NCI-H187 (cell line): ENCODE data around the gene ZFYVE27.

Source experiments
- DNase-seq, 2 experiments: peaks; one replicate each; lab custom pipeline; 2025; lab: John Stamatoyannopoulos, UW

The ZFYVE27 gene

DNA sequence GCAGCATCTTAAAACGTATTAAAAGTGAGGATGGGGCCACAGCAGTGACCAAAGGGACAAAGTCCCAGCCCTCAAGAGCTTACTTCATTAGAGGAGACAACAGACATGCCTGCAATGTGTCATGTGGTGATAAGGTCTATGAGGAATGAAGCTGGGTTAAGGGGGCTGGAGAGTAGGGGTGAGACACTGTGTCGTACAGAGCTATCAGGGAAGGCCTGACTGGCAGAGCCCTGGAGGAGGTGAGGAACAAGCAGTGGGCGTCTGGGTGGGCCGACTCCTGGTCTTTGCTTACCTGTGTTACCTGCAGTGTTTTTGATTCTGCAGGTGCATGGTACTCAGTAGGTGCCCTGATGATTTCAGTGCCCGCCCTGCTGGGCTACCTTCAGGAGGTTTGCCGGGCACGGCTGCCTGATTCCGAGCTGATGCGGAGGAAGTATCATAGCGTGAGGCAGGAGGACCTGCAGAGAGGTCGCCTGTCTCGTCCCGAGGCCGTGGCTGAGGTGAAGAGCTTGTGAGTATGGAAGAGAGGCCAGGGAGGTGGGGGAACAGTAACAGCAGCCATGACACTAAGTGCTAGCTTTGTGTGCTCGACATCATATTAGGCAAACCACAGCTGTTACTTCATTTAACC, 7.6 kb downstream of the ZFYVE27 start:
- DNase-seq: no peak

DNA sequence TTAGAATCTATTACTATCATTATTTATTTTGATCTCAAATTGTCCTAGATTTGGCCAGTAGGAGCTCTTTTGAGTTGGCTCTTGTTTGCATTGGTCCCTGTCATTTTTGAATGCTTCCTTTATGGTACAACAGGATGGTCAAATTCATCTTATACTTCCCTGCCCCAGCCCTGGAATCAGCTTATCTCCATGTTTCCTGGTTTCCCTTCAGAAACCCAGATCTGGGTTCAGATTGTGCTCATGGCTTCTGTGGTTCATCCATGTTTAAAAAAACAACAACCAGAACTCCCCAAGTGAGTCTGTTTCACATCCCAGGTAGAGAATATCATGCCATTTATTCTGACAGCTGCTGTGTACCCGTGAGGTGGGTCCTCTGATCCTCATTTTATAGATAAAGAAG, 10.6 kb downstream of the ZFYVE27 start:
- DNase-seq: no peak

DNA sequence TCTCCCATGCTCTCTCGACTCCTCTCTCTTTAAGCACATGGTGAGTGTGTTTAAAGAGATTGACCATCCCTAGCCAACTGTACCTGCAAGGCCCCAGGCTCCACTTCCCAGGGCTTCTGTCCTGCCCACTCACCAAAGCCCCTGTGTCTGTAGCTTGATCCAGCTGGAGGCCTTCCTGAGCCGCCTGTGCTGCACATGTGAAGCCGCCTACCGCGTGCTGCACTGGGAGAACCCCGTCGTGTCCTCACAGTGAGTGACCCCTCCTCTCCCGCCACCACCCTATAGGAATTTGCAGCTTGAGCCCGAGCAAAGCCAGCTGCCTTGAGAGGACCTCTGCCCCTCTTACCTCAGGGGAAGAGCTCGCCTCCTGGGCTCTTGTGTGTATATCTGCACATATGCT, 11.2 kb downstream of the ZFYVE27 start:
- no peak for DNase-seq

DNA sequence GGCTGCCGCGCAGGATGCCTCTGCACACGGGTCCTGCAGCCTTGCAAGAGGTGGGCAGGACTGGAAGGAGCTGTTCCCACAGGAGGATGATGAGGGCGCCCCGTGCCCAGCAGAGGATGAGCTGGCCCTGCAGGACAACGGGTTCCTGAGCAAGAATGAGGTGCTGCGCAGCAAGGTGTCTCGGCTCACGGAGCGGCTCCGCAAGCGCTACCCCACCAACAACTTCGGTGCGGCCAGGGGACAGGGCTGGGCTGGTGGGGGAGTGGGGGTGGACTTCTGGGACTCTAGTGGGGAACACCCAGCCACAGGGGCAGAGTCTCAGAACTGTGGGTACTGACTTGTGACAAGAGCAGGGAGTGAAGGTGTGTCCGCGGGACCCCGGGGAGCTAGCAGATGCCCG, 16.0 kb downstream of the ZFYVE27 start:
- no peak for DNase-seq

DNA sequence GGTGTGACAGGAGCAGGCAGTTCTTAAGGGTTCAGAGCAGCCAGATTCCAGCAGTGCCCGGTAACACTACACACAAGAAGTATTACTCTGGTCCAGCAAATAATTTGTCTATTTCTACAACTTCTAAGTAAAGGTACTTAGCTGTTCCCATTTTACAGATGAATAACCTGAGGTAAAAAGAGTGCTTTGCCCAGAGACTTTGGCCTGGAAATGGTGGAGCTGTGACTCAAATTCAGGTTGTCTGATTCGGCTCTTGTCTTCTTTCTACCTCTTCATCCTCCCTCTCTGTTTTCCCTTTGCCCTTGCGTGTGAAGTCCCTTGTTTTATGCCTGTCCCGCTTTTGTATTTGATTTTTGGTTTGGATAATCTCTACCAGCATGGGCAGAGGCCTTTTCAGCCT, 17.8 kb downstream of the ZFYVE27 start:
- no peak for DNase-seq

DNA sequence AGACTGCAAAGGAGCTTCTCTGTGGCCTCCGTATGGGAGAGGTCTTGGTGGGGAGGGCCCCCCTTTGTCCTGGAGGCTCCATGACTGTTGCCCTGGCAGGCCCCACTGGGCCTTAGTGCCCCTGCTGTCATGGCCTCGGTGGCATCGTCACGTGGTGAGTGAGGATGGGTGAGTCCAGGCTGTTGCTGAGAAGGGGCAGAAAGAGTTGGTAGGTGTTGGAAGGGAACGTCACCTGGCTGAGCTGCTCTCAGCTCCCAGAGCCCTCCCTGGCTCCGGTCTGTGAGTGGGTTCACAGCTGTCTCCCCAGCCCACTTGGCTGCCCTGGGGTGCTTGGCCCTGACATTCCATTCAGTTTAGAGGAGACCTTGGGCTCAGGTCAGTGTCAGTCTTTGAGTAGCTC, 18.8 kb downstream of the ZFYVE27 start:
- no peak for DNase-seq

DNA sequence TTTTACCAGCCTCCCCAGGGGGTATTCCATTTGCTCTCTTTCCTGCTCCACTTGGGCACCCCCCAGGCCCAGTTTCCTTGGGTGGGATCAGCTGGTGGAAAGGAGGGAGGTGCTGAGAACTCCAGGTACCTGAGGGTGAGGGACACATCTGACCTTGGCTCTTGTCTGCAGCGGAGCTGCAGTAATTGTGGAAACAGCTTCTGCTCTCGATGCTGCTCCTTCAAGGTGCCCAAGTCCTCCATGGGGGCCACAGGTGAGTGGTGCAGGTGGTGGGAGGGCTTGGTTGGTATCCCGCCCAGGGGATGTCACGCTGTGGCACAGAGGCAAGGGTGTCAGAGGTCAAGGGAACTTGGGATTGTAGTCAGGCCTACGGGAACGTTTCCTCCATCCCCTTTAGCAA, 20.5 kb downstream of the ZFYVE27 start:
- DNase-seq: no peak

DNA sequence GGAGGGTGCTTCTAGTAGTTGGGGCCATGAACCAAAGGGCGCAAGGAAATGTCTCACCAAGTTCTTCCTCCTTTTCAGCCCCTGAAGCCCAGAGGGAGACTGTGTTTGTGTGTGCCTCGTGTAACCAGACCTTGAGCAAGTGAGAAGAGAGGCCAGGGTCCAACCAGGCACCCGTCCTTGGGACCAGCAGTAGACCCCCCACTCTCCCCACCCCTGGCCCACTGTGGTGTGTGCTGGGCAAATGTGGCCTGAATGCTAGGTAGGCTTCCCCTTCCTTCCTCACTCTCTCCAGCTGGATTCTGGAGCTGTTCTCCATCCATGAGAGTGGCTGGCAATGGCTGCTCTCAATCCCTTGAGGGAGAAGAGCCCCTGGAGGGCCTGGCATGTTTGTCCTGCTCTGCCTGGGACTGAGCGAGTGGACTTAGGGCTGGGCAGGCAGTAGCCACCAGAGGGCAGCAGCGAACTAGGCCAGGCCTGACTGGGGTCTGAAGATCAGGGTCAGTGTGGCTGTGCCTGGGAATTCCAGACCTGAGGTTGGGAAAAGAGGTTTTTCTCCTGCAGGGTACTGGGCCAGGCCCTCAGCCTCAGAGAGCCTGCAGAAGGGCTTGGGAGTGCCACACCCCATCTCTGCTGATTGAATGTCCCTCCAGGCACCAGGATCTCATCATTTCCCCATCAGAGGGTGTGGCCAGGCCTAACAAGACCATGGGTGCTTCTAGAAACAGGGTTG, 22.4 kb downstream of the ZFYVE27 start:
- peak in 1 of 2 experiments; percentile 24 for DNase-seq

DNA sequence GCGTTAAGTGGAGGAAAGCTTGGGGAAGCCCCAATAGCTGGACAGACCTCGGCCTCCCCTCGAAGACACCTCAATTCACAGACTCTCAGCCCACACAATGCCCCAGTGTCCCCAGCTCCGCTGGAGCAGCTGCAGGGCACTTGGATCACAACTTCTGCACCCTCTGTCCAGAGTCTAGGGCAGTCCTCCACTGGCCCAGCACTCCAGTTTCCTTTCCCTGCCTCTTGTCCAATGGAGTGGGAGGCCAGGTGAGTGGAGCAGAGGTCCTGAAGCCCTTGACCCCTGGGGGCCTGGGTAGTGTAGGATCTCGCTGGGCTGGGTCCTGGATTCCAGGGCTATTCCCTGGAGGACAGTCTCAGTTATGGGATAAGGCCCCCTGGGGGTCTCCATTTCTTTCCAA, 23.0 kb downstream of the ZFYVE27 start:
- DNase-seq: no peak

DNA sequence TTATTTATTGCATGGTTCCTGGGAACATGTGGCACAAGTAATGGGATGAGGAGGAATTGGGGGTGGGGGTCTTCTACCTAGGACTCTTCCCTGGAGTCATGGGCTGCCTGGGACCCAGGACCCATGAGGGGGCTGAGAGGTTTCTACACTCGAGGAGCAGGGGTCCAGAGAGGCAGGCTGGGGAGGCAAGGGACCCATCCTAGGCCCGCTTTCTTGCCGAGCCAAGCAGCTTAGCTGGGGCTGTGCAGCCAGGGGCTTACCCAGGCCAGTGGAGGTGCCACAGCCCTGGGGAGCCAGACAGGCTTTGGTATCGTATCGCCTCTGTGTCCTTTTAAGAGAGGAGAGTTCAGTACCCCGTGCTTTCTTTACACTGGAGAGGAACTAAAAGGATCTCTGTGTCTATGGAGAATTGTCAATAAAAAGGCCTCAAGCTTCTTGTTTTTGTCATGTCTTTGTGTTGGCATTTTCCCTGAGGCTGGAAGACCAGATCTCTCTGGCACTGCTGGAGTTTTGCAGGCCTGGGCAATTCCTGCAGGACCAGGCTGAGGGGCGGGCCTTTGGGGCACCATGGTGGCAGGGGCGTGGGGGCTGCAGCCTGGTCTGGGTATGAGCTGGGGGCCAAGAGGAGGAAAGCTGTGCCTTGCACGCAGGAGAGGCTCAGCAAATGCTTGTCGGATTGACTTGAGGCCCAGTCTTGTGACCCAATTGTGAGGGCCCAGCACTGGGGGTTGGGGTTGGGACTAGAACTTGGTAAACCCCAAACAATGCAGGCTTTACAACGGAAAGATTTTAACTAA, 23.7 kb downstream of the ZFYVE27 start:
- no peak for DNase-seq

DNA sequence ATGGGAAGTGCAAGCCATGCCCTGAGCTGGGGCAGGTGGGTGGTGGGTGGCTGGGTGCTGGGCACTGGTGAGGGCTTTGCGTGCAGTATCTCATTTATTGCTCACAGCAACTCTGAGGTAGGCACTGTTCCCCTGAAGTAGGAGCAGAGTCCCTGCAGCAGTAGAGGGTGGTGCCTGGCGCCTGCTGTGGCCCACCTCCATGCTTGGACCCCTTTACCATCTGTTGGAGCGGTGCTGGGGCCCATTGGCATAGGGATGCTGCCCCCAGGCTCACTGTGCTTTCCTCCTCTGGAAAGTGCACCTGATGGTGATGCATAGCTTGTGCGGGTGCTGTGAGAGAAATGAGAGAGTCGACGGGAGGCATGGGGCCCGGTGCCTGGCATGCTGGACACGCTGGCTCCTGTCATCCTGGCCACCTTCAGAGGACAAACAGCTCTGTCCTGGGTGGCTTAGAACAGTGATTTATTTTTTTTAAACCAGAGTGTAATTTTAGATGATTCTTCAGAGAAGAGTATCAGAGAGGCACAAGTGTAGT, 24.5 kb downstream of the ZFYVE27 start:
- no peak for DNase-seq

DNA sequence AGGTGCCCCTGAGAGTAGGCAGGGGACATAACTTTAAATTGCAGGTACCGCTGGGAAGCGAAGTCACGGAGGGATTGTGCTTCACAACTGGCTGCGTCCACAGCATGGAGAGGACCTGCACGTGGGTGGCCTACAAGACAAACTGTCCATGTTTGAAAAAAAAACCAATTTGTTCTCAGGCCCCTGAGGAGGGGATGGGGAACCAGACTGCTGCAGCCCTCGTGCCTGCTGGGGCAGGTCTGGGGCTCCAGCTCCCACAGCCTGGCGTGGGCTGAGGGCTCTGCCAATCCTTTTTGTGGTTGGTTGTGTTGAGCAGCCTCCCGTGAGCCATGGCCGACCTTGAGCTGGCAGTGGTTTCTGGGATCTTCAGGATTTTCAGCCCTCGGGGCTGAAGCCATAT, 25.1 kb downstream of the ZFYVE27 start:
- DNase-seq: no peak

DNA sequence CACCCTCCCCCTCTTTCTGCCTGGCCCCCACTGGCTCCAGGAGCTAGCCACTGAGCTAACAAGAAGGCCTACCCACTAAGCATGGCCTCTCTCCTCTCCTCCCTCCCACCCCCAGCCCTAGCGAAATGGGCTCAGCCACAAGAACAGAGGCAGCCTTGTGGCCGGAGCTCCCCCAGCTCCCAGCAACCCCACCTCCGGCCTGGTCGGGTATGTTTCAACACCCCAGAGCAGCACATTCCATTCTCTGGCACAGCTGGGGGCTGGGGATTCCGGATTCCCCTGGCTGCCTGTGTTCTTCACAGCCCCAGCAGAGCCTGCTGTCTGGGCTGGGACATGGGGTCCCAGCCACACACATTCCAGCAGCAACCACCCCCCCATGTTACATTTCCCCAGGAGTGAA, 25.9 kb downstream of the ZFYVE27 start:
- DNase-seq: no peak

DNA sequence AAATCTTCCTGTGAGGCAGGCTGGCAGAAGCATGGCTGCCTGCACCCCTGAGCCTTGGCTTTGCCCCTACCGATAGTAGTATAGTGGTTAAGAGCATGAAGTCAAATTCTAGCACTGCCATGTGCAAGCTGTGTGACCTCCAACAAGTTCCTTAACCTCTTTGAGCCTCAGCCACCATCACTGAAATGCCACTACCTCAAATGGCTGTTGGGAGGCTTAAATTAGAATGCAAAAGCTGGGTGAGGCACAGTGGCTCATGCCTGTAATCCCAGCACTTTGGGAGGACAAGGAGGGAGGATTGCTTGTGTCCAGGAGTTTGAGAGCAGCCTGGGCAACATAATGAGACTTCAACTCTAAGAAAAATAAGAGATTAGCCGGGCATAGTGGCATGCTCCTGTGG, 26.5 kb downstream of the ZFYVE27 start:
- no peak for DNase-seq

DNA sequence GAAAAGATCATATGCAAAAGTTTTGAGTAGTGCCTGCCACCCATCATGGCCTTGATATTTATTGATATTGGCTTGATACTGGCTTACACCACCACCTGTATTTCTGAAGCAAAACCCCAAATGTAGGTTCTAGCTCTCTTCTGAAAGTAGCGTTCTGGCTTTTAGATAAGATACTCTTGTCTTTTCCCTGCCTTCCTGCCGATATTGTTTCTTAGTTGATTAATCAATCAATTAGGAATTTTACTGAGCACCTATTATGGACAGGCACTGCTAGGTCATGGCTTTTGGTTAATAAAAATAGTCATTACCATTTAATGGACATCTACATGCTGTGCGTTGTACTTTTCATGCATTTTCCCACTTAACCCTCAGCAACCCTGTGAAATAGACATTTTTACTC, 27.0 kb downstream of the ZFYVE27 start:
- DNase-seq: no peak

DNA sequence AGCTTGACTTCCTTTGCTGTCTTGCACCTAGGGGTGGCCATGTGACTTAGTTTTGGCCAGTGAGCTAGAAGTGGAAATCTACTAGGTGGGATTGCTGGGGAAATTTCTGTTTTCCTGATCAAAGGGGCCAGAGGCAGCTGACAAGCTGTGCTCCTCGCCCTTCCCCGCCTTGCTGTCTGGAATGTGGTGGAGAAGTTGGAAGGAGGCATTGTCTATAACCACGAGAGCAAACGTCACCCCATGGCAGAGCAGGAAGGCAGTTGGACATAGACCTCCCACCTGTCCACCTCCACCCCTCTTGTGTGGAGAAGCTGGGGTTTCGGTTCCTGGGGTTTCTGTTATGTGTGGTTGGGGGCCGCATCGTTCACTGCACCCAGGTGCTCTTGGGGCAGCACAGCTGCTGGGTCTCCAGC, 27.6 kb downstream of the ZFYVE27 start:
- DNase-seq: no peak

DNA sequence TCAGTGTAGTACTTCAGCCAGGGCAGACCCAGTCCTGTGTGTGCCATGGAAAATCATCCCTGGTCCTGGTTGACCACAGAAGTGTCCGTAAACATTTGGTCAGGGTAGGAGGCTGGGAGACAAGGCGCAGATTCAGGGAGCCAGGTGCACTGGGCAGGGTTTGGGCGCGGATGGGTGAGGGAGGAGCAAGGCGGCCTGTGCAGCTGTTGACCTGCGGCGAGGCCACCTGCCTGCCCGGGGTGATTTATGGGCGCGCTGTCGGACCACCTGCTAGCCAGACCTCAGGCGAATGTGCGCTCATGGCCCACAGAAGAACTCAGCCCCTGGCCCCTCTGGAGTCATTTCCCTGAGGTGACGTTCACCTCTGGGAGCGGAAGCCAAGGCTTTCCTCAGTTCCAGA, 28.3 kb downstream of the ZFYVE27 start:
- peak in 1 of 2 experiments; percentile 12 for DNase-seq

DNA sequence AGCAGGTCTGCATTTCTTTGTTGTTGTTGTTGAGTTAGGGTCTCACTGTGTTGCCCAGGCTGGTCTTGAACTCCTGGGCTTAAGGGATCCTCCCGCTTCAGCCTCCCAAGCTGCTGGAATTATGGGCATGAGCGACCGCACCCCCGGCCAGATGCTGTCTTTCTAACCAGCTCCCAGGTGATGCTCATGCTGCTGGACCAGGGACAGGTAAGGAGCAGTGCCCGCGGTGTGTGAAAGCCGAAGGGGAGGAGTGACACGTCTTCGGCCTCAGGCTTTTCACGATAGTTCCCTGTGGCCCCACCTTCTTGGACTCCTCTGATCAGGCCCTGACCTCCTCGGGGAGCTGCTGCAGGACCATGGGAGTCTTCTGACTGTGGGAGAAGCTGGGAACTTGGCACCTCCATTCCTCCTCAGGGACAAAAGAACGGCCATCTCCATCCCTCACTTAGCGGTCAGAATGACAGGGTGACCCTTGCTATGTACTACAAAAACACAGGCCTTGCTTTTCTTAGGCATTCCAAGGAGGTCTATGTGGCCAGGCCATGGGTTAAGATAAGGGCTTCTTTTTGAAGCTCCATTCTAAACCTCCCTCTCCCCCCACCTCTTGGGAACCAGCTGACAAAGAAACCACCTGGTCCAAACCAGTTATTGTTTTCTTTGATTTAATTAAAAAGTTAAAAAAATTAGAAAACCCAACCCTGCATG, 29.3 kb downstream of the ZFYVE27 start:
- no peak for DNase-seq

DNA sequence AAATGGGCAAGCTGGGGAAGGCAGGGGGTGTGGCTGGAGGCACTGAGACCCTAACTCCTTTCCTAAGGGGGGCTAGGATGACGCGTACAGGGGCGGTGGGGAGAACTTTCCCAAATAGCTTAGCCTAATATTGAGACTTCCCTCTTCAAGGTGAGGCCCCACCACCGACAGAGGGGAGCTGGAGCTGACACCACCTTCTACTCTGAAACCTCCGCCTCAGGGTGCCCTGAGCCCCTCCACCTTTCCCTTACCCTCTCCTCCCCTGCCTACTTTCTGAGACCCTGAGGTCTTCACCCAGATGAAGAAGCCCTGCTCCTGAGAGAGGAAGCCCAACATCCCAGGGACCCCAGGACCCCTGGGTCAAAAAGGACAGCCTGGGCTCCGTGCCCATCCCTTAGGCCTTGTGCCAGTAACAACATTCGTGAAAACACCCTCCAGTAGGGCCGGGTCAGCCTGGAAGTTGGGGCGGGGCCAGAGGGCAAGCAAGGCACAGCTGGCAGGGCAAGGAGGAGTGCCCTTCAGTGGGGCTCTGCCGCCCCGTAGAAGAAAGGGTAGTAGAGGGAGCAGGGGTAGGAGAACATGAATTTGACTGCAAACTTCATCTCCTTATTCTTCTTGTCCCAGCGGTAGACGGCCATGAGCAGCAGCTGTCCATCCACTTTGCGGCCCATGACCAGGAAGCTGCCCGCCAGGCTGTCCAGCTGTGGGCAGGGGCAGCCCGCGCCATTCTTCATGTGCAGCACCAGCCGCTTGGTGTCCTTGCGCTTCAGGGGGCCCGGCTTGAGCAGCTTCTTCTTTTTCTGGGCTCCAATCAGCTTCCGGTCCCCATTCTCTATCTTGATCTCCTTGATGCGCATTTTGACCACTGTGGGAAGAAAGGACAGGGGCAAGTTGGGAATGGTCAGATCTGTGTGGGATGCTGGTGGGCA, 30.3 kb downstream of the ZFYVE27 start:
- DNase-seq: no peak

DNA sequence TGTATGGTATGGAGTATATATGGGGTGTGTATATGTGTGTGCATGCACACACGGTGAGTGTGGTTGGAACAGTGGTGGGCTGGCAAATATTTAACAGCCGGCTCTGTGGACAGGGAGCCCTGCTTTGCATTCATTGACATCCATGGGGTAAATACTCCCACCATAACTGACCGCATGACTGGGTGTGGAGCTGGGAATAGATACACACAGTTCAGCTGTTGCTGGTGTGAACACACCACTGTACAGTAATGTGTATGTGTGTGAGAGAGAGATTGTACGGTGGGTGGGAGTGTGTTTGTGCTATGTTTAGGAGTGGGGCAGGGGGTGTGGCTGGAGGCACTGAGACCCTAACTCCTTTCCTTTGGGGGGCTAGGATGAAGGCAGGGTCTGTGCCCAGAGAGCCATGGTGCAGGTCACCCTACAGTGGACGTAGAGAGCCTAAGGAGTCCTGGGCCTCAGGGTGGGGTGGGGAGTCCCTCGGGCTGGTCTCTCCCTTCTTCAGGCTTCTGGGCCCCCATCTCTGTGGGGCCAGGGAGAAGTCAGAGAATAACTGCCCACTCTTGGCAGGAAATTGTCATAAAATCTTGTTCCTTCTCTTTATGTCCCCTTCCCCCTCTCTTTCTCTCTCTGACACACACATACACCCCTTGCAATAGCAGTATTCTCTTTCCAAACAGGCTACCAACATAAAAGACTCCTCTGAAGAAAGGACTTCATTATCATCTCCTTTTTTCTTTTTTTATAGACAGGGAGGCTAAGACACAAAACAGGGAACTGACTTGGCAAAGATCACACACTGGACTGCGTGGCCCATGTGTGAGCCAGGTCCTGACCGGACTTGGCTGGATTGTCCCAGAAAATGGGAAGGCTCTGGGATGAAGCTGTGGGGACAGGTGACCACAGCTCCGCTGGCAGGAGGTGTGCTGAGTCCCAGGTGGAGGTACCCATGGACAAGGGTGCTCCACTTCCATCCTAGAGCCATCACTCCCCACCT, 31.7 kb downstream of the ZFYVE27 start:
- no peak for DNase-seq
